Activated naive CD4-positive, alpha-beta T cell treated with anti-CD3 and anti-CD28 coated beads, Interleukin-2, amount 50 U/mL, for 16 hours (primary cell): ENCODE results near the gene TUBGCP2.

Experiments used
- DNase-seq: peaks from one replicate; pipeline ENCODE4 v3.0.0-alpha.2; 2020

The TUBGCP2 gene

DNA sequence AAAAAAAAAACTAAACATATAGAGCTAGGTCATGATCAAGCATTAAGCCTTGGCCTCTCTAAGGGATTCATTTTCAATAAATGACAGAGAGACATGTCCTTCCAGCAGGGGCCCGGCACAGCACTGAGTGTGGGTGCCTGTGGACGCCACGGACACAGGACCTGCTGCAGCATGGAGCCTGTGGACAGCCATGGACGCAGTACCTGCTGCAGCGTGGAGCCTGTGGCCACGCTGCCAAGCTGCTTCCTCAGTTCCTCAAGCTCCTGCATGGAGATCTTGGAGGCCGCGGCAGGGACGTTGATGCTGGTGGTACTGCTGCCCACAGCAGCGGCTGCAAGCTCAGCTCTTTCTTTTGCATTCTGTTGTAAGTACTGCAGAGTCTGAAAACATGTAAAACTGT is 9.4 kb downstream of the TUBGCP2 start:
- DNase-seq, result no peak

DNA sequence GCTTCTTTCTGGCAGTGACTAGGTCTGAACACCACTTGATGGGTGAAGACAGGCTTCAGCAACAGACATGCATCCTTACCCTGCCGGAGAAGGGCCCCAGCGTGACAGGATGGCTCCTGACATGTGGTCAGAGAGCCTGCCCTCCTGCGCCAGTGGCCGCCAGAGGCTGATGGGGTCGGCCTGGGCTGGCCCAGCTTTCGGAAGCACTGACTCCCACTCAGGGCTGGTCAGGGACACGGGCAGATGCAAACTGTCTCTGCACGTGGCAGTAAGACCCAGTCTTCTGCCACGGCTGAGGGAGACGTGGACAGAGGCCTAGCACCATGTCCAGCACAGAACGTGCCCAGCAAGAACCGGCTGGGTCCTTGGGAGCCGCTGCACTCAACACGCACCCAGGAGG is 10.2 kb downstream of the TUBGCP2 start:
- DNase-seq, result no peak

DNA sequence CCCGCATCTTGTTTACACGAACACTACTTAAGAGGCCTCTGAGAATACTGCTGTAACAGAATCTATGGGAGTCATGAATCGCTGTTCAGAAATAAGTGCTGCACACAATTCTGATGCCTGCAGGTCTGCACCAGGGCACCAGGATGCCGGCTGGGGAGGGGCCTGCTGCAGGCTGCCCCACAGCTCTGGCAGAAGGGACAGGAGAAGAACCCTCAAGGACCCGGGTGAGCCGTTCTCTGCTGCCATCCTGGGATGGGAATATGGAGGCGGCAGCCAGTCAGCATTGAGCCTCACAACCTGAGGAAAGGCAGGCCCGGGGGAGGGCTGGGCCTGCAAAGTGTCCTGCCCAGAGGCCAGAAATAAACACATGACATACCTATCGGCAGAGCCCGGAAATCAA is 11.2 kb downstream of the TUBGCP2 start:
- no peak for DNase-seq

DNA sequence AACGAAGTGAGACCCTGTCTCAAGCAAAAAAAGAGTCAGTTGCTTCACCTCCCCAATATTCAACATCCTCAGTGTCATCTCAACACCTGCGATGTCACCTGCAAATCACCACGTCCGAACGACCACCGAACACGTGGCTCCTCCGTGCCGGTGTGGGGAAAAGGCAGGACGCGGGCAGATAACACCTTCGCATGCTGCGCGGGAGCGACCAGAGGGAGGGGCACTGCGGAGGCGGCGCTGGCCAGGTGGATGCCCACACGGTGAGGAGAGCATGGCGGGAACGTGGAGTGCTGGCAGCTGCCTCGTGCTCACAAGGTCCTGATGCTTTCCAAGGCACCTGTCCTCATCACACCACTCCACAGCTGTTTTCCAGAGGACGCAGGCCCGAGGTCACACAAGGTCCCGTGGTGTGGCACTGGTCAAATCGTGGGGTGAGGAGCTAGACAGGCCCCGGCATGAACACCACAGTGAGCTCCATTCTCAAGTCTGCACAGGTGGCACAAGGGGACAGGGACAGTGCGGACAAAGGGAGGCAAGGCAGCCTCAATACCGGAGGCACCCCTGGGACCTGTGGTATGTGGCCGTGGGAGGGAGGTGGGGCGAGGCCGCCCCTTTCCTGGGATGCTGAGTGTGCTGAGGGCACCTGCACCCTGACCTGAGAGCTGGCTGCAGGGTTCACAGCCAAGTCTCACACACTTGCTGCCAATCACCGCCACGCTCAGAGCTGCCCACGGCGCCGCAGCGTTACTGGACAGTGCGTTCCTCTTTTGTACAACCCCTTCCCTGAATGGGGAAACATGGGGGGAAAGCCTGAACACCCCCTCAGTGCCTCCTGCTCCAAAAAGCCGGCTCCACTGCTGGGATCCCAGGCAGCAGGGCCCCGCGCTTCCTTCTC is 13.0 kb downstream of the TUBGCP2 start:
- DNase-seq, result no peak

DNA sequence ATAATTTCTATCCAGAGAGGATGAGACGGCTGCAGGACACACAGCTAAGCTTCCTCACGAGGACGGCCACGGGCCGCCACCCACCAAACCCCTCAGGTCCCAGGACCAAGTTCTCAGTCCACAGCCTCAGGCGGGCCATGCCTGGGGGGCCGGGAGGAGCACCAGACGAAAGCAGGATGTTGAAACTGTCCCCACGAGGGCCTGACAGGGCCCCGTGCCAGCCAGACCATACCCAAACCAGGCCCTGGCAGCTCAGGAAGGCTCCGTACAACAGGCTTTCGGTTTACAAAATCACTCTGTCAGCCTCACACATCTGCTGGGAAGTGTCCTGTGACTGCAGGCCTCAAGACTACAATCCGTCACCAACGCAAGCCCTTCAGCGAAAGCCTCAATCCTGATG is 14.5 kb downstream of the TUBGCP2 start:
- DNase-seq, result no peak

DNA sequence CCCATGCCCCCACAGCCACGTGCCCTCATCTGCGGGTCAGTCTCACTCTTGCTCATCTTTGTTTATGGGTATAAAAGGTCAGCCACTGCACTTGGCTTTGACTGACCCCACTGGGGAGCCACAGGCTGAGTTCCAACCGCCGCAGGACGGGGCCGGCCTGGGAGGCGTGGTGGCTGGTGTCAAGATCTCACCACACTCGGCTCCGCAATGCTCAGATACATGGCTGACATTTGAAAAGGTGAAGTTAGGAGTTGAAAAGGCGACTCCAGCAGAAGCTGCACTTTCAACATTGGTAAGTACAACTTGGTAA is 14.9 kb downstream of the TUBGCP2 start:
- no peak for DNase-seq

DNA sequence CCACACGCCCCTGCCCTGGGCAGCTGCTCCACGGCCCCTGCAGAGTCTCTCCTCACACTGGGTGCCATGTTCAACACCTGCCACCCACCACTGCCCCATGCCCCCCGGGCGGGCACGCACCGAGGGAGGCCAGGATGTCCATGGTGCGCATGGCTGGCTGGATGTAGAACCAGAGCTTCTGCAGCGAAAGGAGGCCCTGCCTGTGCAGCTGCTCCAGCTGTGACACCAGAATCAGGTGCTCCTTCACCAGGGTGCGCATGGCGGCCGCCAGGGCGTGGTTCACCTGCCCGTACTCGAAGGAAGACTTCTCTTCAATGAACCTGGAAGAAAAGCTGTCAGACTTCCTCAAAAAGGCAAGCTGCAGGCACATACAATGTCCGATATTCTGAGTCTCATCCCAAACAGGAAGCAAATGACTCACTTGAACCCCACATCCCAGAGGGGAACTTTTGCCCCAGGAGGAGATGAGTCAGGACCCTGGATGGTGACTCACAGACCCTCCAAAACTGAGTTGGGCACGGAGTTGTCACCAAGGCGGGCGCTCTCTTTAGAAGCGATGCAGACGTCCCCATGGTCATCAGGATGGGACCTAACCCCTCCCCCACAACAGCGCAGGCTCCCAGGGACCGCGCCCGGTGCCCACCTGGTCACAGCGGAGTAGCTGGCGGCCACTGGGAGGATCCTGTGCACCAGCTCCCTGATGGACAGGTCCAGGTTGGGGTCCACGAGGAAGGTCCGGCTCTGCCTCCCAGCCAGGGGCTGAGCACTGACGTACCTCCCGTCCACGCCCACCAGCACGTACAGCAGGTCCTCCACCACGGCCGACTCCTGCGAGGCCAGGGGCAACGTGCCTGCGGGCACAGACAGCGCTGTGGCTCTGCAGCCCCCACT is 15.5 kb downstream of the TUBGCP2 start:
- no peak for DNase-seq

DNA sequence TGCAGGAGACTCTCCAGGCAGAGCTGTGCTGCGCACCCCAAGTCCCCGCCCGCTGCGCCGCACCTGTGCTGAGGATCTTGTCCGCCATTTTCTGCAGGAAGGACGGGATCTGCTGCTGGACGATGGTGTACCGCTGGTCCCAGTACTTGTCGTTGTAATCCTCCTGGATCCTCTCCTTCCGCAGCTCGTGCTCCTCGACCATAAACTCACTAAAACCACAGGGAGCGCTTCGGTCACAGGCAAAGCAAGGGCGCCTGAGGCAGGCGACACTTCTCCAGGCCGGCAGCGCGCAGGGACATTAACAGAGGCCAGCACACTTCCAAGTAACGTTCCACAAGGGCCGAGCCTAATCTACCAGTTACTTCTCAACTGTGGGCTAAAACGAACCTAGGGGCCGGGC is 18.9 kb downstream of the TUBGCP2 start:
- no peak for DNase-seq

DNA sequence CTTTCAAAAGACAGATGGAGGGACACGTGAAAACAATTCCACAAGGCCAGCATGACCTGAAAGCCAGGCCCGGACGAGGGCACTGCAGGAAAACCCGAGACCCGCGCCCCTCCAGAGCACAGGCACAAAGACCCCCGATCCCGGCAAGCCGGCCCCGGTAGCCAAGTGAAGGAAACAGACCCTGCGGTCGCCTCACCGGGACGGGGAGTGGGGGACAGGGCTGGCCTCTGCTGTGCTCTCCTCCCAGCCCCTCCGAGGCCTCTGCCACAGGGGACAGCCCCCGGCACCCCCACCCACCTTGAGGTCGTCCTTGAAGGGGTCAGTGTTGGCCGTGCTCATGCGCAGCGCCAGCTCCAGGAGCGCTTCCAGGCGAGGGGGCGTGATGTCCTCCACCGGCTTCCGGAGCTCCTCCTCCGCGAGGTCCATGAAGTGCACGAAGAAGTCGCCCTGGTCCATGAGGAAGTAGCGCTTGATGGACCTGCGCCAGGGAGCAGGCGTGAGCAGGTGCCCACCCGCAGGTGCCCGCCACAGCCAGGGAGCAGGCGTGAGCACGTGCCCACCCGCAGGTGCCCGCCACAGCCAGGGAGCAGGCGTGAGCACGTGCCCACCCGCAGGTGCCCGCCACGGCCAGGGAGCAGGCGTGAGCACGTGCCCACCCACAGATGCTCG is 20.7 kb downstream of the TUBGCP2 start:
- DNase-seq, result no peak

DNA sequence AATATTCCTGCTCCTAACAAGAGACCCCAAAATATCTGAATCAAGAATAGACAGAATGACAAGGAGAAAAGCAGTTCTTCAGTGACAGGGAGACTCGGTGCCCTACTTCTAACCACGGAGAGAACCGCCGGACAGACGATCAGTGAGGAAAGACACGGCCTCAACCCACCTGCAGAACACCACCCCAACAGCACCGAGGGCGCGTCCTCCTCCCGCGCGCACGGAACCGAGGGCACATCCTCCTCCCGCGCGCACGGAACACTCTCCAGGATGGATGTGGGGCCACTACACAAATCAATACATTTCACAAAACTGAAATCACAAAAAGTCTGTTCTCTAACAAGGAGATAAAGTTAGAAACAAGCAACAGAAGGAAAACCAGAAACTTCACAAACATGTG is 22.3 kb downstream of the TUBGCP2 start:
- DNase-seq, result no peak

DNA sequence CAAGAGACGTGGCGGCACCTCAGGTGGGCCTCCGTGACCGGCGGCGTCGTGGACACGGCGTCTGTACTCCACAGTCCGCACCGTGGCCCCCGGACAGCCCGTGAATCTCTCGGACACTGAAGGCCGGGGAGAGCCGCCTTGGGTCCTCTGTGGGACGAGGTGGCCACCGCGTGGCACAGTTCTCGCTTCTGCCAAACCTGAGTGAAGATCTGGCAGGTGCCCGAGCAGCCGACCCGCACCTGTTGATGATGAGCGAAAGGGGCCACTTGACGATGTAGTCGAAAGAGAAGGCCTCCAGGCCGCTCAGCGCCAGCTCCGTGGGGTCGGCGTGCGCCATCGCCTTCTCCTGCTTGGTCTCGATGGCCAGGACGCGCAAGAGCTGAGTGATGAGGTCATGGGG is 23.5 kb downstream of the TUBGCP2 start:
- no peak for DNase-seq

DNA sequence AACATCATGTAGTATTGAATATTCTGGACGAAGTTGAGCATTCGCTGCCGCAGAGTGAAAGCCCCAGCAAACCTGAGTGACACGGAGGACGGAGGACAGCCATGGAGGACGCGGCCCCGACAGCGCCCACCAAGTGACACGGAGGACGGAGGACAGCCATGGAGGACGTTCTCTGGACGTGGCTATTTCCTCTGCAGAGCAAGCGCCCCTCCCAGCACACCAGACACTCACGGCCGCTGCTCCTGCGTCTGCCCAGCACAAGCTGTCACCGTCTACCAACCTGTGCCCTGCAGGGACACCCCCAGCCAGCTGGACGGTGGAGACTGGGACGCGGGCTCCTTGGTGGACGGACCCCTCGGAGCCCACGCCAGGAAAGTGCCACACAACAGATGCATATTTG is 24.7 kb downstream of the TUBGCP2 start:
- no peak for DNase-seq

DNA sequence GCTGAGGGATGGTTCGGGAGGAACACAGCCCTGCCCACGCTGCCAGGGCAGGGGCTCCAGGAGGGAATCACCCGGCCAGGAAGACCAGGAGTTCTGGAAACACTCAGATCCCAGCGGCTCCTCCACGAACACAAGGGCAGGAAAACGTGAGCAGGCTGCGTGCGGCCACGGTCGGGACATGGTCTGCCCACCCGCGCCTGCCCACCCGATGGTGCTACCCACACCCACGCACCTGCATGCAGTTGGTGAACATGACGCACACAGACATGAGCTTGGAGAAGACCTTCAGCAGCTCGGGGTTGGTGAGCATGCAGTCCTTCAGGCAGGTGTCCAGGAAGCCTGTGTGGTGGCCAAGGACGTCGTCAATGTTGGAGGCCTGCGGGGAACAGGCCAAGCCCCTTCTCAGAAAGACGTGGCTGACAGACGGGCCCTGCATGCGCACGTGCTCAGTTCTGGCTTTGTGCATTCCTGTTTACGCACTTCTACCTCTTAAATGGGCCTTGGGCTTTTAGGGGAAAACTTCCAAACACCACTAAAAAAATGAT is 25.8 kb downstream of the TUBGCP2 start:
- DNase-seq, result no peak

DNA sequence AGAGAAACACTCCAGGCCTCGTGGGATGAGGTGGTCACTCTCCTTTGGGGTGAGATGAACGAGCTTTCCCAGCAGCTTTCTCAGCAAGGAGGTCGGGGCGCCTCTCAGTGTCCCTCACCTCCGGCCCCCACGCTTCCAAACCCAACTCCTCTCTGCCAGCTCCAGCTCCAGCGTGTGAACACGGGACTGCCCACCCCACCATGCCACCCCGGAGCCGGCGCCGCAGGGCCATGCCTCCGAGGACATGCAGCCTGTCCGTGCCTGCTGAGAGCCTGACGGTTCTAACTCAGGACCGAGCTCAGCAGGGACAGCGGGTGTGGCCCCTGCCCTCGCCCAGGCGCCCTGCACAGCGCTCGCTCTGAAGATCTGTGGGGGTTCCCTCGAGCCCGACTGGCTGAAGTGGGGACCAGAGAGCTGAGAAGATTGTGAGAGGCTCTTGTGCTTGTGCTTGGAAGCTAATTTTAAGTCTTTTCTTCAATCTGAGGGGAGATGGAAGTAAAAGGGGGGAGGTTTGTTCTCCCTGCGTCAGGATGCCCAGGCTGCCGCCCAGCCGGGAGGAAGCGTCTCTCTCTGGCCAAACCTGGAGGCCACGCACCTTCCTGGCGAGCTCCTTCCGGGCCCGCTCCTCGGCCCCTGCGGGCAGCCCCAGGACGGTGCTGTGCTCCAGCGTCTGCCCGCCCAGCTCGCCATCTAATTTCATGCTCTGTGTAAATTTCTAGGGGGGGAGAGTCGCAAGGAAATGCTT is 26.9 kb downstream of the TUBGCP2 start:
- DNase-seq, result no peak

DNA sequence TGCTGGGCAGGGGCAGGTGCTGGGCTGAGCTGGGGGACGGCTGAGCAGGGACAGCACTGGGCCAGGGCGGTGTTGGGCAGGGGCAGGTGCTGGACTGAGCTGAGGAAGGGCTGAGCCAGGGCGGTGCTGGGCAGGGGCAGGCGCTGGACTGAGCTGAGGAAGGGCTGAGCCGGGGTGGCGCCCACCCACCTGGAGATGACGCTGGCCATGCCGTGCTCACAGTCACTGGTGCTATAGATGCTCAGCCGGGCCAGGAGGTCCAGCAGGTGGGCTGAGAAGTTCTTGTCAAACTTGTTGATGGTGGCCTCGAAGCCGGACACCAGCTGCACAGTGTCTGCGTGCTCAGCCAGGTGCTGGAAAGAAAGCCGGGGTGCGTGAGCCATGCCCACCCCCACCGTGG is 27.6 kb downstream of the TUBGCP2 start:
- no peak for DNase-seq

DNA sequence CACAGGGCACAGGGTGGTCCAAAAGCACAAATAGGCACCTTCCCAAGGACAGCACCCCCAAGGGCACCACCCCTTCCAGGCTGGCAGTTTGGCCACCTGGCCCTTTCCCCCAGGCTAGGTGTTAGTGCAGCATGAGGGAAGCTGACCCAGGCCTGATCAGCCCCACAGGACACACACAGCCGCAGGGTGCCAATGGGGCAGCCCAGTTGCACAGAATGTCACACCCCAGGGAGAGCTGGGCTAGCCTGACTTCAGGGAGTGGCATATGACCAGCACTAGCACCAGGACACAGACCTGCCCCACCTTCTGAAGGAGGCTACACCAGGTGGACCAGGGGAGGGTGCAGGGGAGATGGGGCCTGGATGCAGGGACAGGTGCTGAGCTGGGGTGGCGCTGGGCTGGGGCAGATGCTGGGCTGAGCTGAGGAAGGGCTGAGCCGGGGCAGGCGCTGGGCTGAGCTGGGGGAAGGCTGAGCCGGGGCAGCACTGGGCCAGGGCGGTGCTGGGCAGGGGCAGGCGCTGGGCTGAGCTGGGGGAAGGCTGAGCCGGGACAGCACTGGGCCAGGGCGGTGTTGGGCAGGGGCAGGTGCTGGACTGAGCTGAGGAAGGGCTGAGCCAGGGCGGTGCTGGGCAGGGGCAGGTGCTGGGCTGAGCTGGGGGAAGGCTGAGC is 28.1 kb downstream of the TUBGCP2 start:
- no peak for DNase-seq

DNA sequence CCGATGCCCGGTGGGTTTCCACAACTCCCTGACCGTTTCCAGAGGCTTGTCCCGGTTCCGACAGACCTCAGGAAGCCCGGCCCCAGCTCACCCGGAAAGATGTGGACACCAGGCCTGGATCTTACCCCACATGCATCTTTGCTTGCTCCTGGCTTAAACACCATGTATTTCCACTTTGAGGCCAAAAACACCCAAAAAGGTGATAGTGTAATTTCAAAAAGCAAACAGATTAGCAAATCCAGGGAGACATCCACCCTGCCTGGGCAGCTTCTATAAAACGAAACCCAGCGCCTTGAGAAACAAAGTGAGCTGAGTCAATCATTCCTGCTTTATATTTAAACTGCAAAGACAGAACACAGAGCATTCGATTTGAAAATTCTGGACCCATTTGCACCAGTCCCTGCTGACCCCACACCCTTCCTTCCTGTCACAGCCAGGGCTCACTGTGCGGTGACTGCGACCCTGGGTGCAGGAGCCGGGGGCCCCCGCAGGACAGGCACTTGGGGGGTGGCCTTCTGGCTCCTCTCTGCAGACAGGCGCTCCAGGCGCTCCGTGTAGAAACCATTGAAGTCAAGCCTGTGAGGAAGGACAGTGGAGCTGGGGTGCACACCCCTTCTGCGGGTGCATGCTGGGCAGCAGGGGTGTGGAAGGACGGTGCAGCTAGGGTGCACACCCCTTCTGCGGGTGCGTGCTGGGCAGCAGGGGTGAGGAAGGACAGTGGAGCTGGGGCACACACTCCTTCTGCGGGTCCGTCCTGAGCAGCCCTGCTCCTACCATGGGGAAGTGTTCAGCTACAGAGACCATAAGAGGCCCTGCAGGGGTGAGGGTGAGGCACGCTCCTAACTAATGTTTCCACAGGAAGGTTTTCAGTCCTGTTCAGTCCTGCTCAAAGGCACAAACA is 29.1 kb downstream of the TUBGCP2 start:
- DNase-seq, result no peak

DNA sequence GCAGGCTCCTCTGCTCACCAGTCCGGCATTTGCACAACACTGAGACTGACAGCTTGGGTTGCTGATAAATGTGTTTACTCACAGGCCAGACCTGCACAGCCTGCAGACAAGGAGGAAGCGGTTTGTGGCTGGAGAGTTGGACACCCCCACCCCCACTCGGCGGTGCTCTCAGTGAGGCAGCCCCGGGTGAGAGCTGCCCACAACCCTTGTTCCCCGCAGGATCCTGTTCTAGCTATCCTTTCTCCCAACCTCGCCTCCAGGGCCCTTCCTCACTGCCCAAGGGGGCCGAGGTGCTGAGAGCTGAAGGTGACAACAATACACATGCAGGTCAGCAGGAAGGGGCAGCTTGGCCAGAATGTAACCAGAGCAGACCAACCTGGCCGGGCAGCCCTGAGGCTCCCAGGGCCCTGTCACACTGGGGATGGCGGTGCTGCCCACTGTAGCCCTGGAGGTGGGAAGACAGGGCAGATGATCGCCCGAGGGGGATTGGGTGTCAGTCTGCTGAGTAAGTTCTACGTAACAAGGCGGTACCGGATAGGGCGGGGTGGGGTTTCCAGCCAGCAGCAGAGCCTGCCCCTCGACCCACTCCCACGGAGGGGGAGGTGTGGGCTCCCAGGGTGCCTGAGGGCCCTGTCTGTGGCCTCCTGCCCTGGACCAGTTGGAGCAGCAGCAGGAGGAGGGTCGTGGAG is 30.0 kb downstream of the TUBGCP2 start:
- DNase-seq, result no peak

DNA sequence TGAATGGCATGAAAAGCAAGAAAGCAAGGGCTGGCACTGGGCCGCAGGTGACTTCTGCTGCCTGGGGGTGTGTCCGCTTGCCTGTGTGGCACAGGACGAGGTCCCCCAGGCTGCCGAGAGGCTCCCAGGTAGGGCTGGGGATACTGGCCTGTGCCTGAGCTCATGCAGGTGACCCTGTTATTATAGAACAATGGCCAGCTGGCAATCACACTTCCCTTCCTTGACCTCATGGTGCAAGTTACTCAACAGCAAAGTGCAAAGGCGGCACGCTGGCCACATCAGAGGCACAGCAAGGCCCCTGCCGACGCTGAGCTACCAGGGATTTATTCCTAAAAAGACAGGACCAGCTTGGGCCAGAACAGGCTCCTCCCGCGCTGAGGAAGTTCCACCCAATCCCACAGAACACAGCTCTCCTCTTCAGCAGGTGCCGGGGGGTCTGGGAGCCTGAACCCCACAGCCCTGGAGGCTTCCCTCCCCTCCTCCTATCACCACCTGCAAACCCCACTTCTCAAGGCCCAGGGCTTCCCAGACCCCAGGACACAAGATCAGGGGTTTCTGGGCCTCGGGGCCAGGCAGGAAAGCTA is 30.6 kb downstream of the TUBGCP2 start:
- DNase-seq, result no peak
